Right lobe of liver (tissue), 4 donors: ENCODE data around the gene VCX2.
"Not testable (repeated sequence)": the region's sequence is repeated elsewhere in the genome, so short reads cannot be mapped to it uniquely, and the experiment has no call there.

Experiments
- POLR2A ChIP-seq: fragments of 450-650 bp; IDR thresholded peaks from one replicate; pipeline ENCODE4 v1.6.1; 2017; ENCODE audit warnings: antibody characterized with exemption, mild to moderate bottlenecking
- TF ChIP-seq, protein P1 (sequence below), 4 donors: fragments of 200-600 bp in 3 of 4; fragments of 450-650 bp in 1 of 4; IDR thresholded peaks; one replicate each; pipeline versions ENCODE4 v1.5.1 to v1.8.0; 2016 to 2022; ENCODE audit warnings: antibody characterized with exemption in 4 of 4, mild to moderate bottlenecking in 2 of 4
- donor health status: DM: no; HTN: no; CAD: no.
- donor health status: DM: no; HTN: no; CAD: no.
- donor health status: DM: no; HTN: yes; CAD: no.

DNA sequence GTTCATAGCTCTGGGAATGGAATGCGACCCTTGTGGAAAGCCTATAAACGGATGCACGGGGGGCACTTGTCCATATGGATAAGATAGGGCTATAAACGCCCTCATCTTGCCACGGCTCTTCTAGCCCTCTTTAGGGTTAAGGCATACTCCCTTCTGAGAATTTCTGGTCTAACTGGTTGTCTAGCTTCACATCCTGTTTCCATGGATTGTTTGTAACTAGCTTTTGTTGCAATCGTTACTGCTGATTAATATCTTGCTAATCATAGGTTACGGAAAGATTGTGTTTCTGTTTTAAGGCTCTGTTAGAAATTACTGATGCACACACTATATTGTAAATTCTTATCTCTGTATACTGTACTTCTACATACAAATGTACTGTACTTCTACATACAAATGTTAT, 17.1 kb downstream of the VCX2 start:
- TF ChIP-seq, protein P1, sequence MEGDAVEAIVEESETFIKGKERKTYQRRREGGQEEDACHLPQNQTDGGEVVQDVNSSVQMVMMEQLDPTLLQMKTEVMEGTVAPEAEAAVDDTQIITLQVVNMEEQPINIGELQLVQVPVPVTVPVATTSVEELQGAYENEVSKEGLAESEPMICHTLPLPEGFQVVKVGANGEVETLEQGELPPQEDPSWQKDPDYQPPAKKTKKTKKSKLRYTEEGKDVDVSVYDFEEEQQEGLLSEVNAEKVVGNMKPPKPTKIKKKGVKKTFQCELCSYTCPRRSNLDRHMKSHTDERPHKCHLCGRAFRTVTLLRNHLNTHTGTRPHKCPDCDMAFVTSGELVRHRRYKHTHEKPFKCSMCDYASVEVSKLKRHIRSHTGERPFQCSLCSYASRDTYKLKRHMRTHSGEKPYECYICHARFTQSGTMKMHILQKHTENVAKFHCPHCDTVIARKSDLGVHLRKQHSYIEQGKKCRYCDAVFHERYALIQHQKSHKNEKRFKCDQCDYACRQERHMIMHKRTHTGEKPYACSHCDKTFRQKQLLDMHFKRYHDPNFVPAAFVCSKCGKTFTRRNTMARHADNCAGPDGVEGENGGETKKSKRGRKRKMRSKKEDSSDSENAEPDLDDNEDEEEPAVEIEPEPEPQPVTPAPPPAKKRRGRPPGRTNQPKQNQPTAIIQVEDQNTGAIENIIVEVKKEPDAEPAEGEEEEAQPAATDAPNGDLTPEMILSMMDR (IDR thresholded peaks at IDR 0.05): not testable (repeated sequence)
- not testable (repeated sequence) for TF ChIP-seq POLR2A
